WI38 (cell line): ENCODE data around the gene KRTAP9-9.
"Not testable (repeated sequence)": the region's sequence is repeated elsewhere in the genome, so short reads cannot be mapped to it uniquely, and the experiment has no call there.

Experiments
- H3K4me3 ChIP-seq: 2 replicates; pipeline ENCODE4 v1.5.1; 2011; ENCODE audit warnings: low read depth, mild to moderate bottlenecking, control low read depth, low read length
- CTCF ChIP-seq: IDR thresholded peaks from 2 replicates; pipeline ENCODE4 v1.5.1; 2012; ENCODE audit warnings: low read depth, mild to moderate bottlenecking, control low read depth, low read length

KRTAP9-9 gene

GRCh38 chr17:41258406-41258805 is 3.2 kb downstream of the KRTAP9-9 start:
- H3K4me3 ChIP-seq = no peak overlapping the region
- no peak for TF ChIP-seq CTCF

GRCh38 chr17:41263212-41263611 is 8.0 kb downstream of the KRTAP9-9 start:
- TF ChIP-seq CTCF = no peak
- H3K4me3 ChIP-seq = no peak overlapping the region

- no peak overlapping the region for H3K4me3 ChIP-seq
- no peak for TF ChIP-seq CTCF
Observed at GRCh38 chr17:41264599-41264998, 9.4 kb downstream of the KRTAP9-9 start.

GRCh38 chr17:41265078-41265477 is 9.9 kb downstream of the KRTAP9-9 start, which contains the start of gene KRTAP9-6:
Gene KRTAP9-6, plus strand, starts transcription at chr17:41265378. Its CDS starts 0 bp downstream, at chr17:41265378.
- no peak for TF ChIP-seq CTCF
- no peak within 1 kb of the TSS for H3K4me3 ChIP-seq

- TF ChIP-seq CTCF = no peak
- no peak overlapping the region for H3K4me3 ChIP-seq
Observed at GRCh38 chr17:41267711-41268110, 12.5 kb downstream of the KRTAP9-9 start.

- not testable (repeated sequence) for H3K4me3 ChIP-seq
Observed at GRCh38 chr17:41271323-41271722, 16.1 kb downstream of the KRTAP9-9 start.

- no peak overlapping the region for H3K4me3 ChIP-seq
- TF ChIP-seq CTCF = no peak
Observed at GRCh38 chr17:41271858-41272257, 16.7 kb downstream of the KRTAP9-9 start.

GRCh38 chr17:41275648-41276190 is 20.5 kb downstream of the KRTAP9-9 start, which contains the start of gene KRTAP9-7:
Gene KRTAP9-7, plus strand, starts transcription at chr17:41275698. Its CDS starts 0 bp downstream, at chr17:41275698.
- not testable (repeated sequence) for H3K4me3 ChIP-seq
